ENCODE results near the gene IGF1R.

The IGF1R gene

DNA sequence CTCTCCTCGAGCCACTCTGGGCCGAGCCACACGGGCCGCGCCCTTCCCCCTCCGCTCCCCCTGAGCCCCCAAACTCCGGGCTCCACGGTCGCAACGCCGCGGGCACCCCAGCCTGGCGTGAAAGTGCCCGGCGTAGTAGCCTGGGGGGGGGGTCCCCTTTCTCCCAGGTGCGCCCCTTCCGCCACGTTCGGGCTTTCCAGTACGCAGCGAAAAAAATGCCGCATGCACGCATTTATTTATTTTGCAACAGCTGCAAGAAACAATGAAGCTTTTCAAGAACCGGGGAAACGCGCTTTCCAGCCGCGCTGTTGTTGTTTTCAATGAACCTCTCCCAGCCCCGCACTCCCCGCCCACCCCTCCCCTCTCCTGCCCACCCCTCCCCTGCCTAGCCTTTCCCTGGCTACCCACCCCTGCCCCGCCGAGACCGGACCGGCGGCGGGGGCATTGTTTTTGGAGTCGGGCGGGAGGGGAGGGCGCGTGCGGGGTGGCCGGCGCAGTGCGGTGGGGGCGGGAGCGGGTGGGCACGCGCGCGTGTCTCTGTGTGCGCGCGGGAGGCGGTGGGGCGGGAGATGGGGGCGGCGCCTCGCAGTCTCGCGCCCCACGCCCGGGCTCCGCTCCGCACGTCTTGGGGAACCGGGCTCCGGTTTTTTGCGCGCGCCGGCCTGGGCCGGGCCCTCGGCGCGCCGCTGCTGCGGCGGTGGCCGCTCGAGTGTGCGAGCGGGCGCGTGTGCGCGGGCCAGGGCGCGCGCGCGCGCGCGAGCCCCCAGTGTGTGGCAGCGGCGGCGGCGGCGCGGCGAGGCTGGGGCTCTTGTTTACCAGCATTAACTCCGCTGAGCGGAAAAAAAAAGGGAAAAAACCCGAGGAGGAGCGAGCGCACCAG, at the start of gene IGF1R:
Gene IGF1R, plus strand, starts transcription at position 766 of the 880 bp plus-strand sequence. CDS start 1,043 bp downstream, outside the sequence.
- Histone ChIP-seq H3K27ac (ENCODE audit: low read length) (peak within 1 kb of the TSS; percentile 72), H3K4me1 (ENCODE audit: control insufficient read depth in 1 of 2, insufficient read depth in 2 of 2, low read length in 2 of 2) (peaks cover 0 to 14% of the 10 kb centered on the region in 2 donors), H3K36me3 (ENCODE audit: control insufficient read depth in 1 of 2, insufficient read depth in 2 of 2, low read length in 2 of 2) (no peaks in the 10 kb centered on the region)

GRCh38 chr15:98599909-98600691, 48.2 kb upstream of the IGF1R start:
- Histone ChIP-seq H3K27me3 (ENCODE audit: low read depth, low read length) (no peaks in the 10 kb centered on the region), H3K4me3 (ENCODE audit: low read depth in 1 of 2, low read length in 2 of 2) (peak overlapping the region; percentile 61 to 72), H3K9me3 (ENCODE audit: control insufficient read depth in 1 of 2, low read length in 2 of 2) (no peaks in the 10 kb centered on the region), H3K27ac (ENCODE audit: low read length) (peak overlapping the region; percentile 64), H3K36me3 (ENCODE audit: control insufficient read depth in 1 of 2, insufficient read depth in 2 of 2, low read length in 2 of 2) (no peaks in the 10 kb centered on the region), H3K4me1 (ENCODE audit: control insufficient read depth in 1 of 2, insufficient read depth in 2 of 2, low read length in 2 of 2) (peaks cover 5% of the 10 kb centered on the region in 2 donors)

More for the DNA sequence above, at the start of gene IGF1R:
- Histone ChIP-seq H3K27me3 (ENCODE audit: low read depth, low read length) (peaks cover 3% of the 10 kb centered on the region), H3K9me3 (ENCODE audit: control insufficient read depth in 1 of 2, low read length in 2 of 2) (no peaks in the 10 kb centered on the region), H3K4me3 (ENCODE audit: low read depth in 1 of 2, low read length in 2 of 2) (peak within 1 kb of the TSS; percentile 81 to 90)

DNA sequence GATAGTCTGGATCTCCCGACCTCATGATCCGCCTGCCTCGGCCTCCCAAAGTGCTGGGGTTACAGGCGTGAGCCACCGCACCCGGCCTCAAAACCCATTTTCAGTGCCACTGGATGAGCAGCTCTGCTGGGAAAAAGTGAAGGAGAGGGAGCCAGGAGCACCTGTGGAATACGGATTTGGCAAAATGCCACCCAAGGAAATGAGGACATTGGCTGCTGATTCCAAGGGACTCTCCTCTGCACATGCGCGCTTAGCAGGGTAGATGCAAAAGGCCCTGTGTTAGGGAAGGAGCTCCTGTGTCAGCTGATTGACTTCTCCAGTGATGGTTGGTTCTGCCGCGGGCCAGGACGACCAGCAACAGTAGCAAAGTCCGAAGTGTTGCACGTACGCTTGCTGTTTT, 43.4 kb upstream of the IGF1R start:
- H3K27me3 ChIP-seq (ENCODE audit: low read depth, low read length) = no peaks in the 10 kb centered on the region
- no peaks in the 10 kb centered on the region for H3K36me3 ChIP-seq (ENCODE audit: control insufficient read depth in 1 of 2, insufficient read depth in 2 of 2, low read length in 2 of 2)
- H3K9me3 ChIP-seq (ENCODE audit: control insufficient read depth in 1 of 2, low read length in 2 of 2) = no peaks in the 10 kb centered on the region
- peaks cover under 1 to 1% of the 10 kb centered on the region in 2 donors for H3K4me1 ChIP-seq (ENCODE audit: control insufficient read depth in 1 of 2, insufficient read depth in 2 of 2, low read length in 2 of 2)
- no peak overlapping the region for H3K4me3 ChIP-seq (ENCODE audit: low read depth in 1 of 2, low read length in 2 of 2)
- H3K27ac ChIP-seq (ENCODE audit: low read length) = no peak overlapping the region

DNA sequence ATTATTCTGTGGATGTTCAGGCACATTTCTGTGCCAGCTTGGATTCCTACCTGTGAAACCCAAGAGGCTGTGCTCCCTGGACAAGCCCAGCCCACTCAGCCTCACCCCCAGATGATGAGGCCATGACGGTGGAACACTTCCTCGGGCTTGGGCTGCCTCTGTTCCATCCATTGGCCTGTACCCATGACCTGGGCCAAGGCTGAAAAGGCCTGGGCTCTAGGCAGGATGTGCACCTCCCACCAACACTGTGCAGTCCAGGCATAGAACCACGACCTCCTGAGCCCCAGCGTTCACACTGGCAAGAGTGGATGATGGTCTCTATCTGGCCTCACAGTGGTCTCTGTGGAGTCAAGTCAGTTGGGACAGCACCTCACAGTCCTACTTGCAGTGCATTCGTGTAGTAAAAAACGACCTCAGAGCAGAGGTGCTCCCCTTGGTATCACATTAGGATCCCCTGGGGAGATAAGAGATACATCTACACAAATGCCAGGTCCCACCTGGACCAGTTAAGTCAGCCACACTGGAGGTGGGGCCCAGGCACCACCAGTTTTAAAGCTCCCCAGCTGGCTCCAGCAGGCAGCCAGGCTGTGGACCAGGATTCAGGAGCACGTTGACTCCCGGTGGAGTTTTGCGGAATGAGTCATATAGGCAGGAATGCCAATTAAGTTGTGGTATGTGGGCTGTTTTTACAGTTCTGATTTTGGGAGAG, 39.0 kb upstream of the IGF1R start:
- no peaks in the 10 kb centered on the region for H3K27me3 ChIP-seq (ENCODE audit: low read depth, low read length)
- H3K9me3 ChIP-seq (ENCODE audit: control insufficient read depth in 1 of 2, low read length in 2 of 2) = no peaks in the 10 kb centered on the region
- H3K36me3 ChIP-seq (ENCODE audit: control insufficient read depth in 1 of 2, insufficient read depth in 2 of 2, low read length in 2 of 2) = no peaks in the 10 kb centered on the region
- H3K4me3 ChIP-seq (ENCODE audit: low read depth in 1 of 2, low read length in 2 of 2) = no peak overlapping the region
- no peaks in the 10 kb centered on the region for H3K4me1 ChIP-seq (ENCODE audit: control insufficient read depth in 1 of 2, insufficient read depth in 2 of 2, low read length in 2 of 2)
- no peak overlapping the region for H3K27ac ChIP-seq (ENCODE audit: low read length)

- Histone ChIP-seq H3K36me3 (ENCODE audit: control insufficient read depth in 1 of 2, insufficient read depth in 2 of 2, low read length in 2 of 2) (no peaks in the 10 kb centered on the region), H3K27ac (ENCODE audit: low read length) (no peak overlapping the region), H3K27me3 (ENCODE audit: low read depth, low read length) (no peaks in the 10 kb centered on the region), H3K4me1 (ENCODE audit: control insufficient read depth in 1 of 2, insufficient read depth in 2 of 2, low read length in 2 of 2) (no peaks in the 10 kb centered on the region), H3K4me3 (ENCODE audit: low read depth in 1 of 2, low read length in 2 of 2) (no peak overlapping the region), H3K9me3 (ENCODE audit: control insufficient read depth in 1 of 2, low read length in 2 of 2) (no peaks in the 10 kb centered on the region)
Measured at GRCh38 chr15:98610991-98611390, 37.3 kb upstream of the IGF1R start.

GRCh38 chr15:98611808-98612207, 36.5 kb upstream of the IGF1R start:
- no peak overlapping the region for H3K4me3 ChIP-seq (ENCODE audit: low read depth in 1 of 2, low read length in 2 of 2)
- no peak overlapping the region for H3K27ac ChIP-seq (ENCODE audit: low read length)
- no peaks in the 10 kb centered on the region for H3K9me3 ChIP-seq (ENCODE audit: control insufficient read depth in 1 of 2, low read length in 2 of 2)
- H3K36me3 ChIP-seq (ENCODE audit: control insufficient read depth in 1 of 2, insufficient read depth in 2 of 2, low read length in 2 of 2) = no peaks in the 10 kb centered on the region
- H3K4me1 ChIP-seq (ENCODE audit: control insufficient read depth in 1 of 2, insufficient read depth in 2 of 2, low read length in 2 of 2) = no peaks in the 10 kb centered on the region
- H3K27me3 ChIP-seq (ENCODE audit: low read depth, low read length) = no peaks in the 10 kb centered on the region

DNA sequence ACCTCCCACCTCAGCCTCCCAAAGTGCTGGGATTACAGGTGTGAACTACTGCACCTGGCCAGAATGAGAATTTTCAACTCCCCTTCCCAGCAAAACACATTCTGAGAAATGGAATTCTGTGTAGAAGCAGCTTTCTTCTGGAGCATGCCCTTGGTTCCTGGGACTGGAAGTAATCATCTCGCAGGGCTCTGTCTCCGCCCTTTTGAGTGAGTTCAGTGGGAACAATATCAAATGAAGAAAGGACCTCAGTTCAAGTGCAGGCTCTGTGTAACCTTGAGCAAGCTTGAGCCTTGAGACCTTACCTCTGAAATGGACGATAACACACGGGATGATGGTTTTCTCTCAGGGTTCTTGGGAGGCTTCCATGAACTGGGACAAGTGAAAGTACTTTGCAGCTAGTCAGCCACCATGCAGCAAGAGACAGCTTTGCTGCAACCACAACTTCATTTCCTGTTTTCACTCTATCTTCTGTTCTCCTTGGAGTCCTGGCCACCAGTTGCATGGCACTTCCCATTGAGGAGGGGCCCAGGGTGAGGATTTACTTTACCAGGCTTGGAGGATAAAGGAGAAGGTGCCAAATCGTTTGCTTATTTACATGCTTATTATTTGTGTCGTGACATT, 35.7 kb upstream of the IGF1R start:
- Histone ChIP-seq H3K9me3 (ENCODE audit: control insufficient read depth in 1 of 2, low read length in 2 of 2) (no peaks in the 10 kb centered on the region), H3K4me3 (ENCODE audit: low read depth in 1 of 2, low read length in 2 of 2) (no peak overlapping the region), H3K27me3 (ENCODE audit: low read depth, low read length) (no peaks in the 10 kb centered on the region), H3K4me1 (ENCODE audit: control insufficient read depth in 1 of 2, insufficient read depth in 2 of 2, low read length in 2 of 2) (no peaks in the 10 kb centered on the region), H3K27ac (ENCODE audit: low read length) (no peak overlapping the region), H3K36me3 (ENCODE audit: control insufficient read depth in 1 of 2, insufficient read depth in 2 of 2, low read length in 2 of 2) (no peaks in the 10 kb centered on the region)

DNA sequence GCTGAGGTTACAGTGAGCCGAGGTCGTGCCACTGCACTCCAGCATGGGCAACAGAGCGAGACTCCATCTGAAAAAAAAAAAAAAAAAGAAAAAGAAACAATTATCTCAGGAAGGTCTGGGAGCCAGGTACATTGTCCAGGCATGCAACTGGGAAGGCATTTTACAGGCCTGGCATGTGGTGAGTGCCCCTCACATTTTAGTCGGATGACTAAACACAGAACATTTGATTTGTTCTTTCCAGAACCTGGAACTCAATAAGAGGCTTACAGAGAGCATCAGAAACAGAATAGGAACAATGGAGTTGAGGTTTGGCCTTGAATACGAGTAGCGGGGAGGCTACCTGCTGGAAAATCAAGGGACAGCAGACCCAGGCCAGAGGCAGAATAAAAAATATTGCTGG, 33.7 kb upstream of the IGF1R start:
- Histone ChIP-seq H3K36me3 (ENCODE audit: control insufficient read depth in 1 of 2, insufficient read depth in 2 of 2, low read length in 2 of 2) (no peaks in the 10 kb centered on the region), H3K27ac (ENCODE audit: low read length) (no peak overlapping the region), H3K4me3 (ENCODE audit: low read depth in 1 of 2, low read length in 2 of 2) (no peak overlapping the region), H3K9me3 (ENCODE audit: control insufficient read depth in 1 of 2, low read length in 2 of 2) (no peaks in the 10 kb centered on the region), H3K27me3 (ENCODE audit: low read depth, low read length) (no peaks in the 10 kb centered on the region), H3K4me1 (ENCODE audit: control insufficient read depth in 1 of 2, insufficient read depth in 2 of 2, low read length in 2 of 2) (no peaks in the 10 kb centered on the region)

GRCh38 chr15:98616397-98616796, 31.9 kb upstream of the IGF1R start:
- no peak overlapping the region for H3K27ac ChIP-seq (ENCODE audit: low read length)

DNA sequence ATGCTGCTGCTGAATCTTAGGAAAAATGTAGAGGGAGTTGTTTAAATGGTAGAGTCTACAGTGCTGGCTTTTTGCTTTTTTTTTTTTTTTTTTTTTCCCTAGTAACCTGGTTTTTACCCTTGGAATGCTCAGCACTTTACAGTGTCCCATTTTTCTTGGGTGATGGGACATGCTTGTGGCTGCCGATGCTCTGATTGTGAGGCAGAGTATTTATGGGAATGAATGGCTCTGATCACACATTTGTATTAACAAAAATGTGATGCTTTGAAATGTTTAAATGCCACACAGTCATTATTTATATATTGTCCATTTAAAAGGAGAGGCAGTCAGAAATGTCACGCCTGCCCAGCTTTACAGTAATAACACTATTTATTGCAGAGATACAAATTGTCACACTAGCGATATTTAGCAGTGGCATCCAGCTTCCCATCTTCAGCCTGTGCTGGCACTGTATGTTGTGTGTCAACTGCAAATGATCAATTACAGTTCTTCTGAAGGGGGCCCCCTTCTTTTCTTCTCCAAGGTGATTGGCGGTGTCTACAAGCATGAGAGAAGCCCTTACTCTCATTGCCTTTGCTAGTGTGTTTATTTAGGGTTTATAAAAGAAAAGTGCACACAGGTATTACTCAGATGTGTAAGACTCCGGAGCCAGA, 30.9 kb upstream of the IGF1R start:
- H3K9me3 ChIP-seq (ENCODE audit: control insufficient read depth in 1 of 2, low read length in 2 of 2) = no peaks in the 10 kb centered on the region
- H3K27ac ChIP-seq (ENCODE audit: low read length) = no peak overlapping the region
- no peak overlapping the region for H3K4me3 ChIP-seq (ENCODE audit: low read depth in 1 of 2, low read length in 2 of 2)
- peaks cover 8% of the 10 kb centered on the region for H3K27me3 ChIP-seq (ENCODE audit: low read depth, low read length)
- H3K36me3 ChIP-seq (ENCODE audit: control insufficient read depth in 1 of 2, insufficient read depth in 2 of 2, low read length in 2 of 2) = no peaks in the 10 kb centered on the region
- no peaks in the 10 kb centered on the region for H3K4me1 ChIP-seq (ENCODE audit: control insufficient read depth in 1 of 2, insufficient read depth in 2 of 2, low read length in 2 of 2)

More at GRCh38 chr15:98616397-98616796, 31.9 kb upstream of the IGF1R start:
- Histone ChIP-seq H3K4me1 (ENCODE audit: control insufficient read depth in 1 of 2, insufficient read depth in 2 of 2, low read length in 2 of 2) (no peaks in the 10 kb centered on the region), H3K4me3 (ENCODE audit: low read depth in 1 of 2, low read length in 2 of 2) (no peak overlapping the region), H3K27me3 (ENCODE audit: low read depth, low read length) (peaks cover 8% of the 10 kb centered on the region), H3K36me3 (ENCODE audit: control insufficient read depth in 1 of 2, insufficient read depth in 2 of 2, low read length in 2 of 2) (no peaks in the 10 kb centered on the region), H3K9me3 (ENCODE audit: control insufficient read depth in 1 of 2, low read length in 2 of 2) (no peaks in the 10 kb centered on the region)

All from muscle layer of duodenum (tissue), 2 donors.